Keratinocyte (primary cell): ENCODE results near the gene ZFP3. TPM values are rescaled to one million over a fixed set of nuclear protein-coding genes. Genes with fewer than 3 reads are reported as not detected.
A peak's percentile ranks its signal among the peaks of the same experiment; 100 is the strongest.

Source experiments
- DNase-seq: peaks from one replicate; pipeline ENCODE4 v3.0.0-alpha.2; 2011; ENCODE audit warnings: low read depth, missing footprints, low spot score
- FAIRE-seq: peaks from 2 replicates; lab custom pipeline; 2011; peaks lifted over from hg19 to GRCh38; lab: Jason Lieb, UNC
- H2AFZ ChIP-seq: 2 replicates; pipeline ENCODE4 v1.6.0; 2012; ENCODE audit warnings: low read length, control low read depth, inconsistent platforms; ENCODE audit not compliant: control insufficient read depth
- H3K27ac ChIP-seq: 2 replicates; pipeline ENCODE4 v1.5.1; 2011; ENCODE audit warnings: low read length; ENCODE audit not compliant: control insufficient read depth, insufficient read depth
- H3K27me3 ChIP-seq: 3 replicates; pipeline ENCODE4 v1.6.0; 2011; ENCODE audit warnings: low read length; ENCODE audit not compliant: control insufficient read depth, insufficient read depth; ENCODE audit errors: extremely low read depth
- H3K36me3 ChIP-seq, 2 experiments: 2 replicates in 1 of 2; 3 replicates in 1 of 2; pipeline ENCODE4 v1.5.1; 2011; ENCODE audit warnings: low read length in 2 of 2, mild to moderate bottlenecking in 1 of 2; ENCODE audit not compliant: control insufficient read depth in 2 of 2, insufficient read depth in 2 of 2; ENCODE audit errors: extremely low read depth in 1 of 2
- H3K4me1 ChIP-seq: 3 replicates; pipeline ENCODE4 v1.5.1; 2011; ENCODE audit warnings: low read length; ENCODE audit not compliant: control insufficient read depth, insufficient read depth; ENCODE audit errors: extremely low read depth
- H3K4me2 ChIP-seq: 3 replicates; pipeline ENCODE4 v1.6.0; 2011; ENCODE audit warnings: low read depth, low read length; ENCODE audit not compliant: control insufficient read depth, insufficient read depth; ENCODE audit errors: extremely low read depth
- H3K4me3 ChIP-seq, 3 experiments: fragments of 200-600 bp in 1 of 3; sonication (generic) in 1 of 3; 2 replicates in 2 of 3; 3 replicates in 1 of 3; pipeline ENCODE4 v1.5.1; 2011 to 2016; ENCODE audit warnings: low read length in 3 of 3, mild to moderate bottlenecking in 3 of 3, control low read depth in 2 of 3, inconsistent platforms in 1 of 3, low read depth in 1 of 3, mixed read lengths in 1 of 3, mixed run types in 1 of 3, moderate library complexity in 1 of 3; ENCODE audit not compliant: control insufficient read depth in 2 of 3, insufficient read depth in 2 of 3; ENCODE audit errors: extremely low read depth in 1 of 3
- H3K79me2 ChIP-seq: 2 replicates; pipeline ENCODE4 v1.6.0; 2012; ENCODE audit warnings: low read length; ENCODE audit not compliant: control insufficient read depth, insufficient read depth
- H3K9ac ChIP-seq: 3 replicates; pipeline ENCODE4 v1.6.0; 2011; ENCODE audit warnings: low read length; ENCODE audit not compliant: control insufficient read depth, insufficient read depth; ENCODE audit errors: extremely low read depth
- H3K9me1 ChIP-seq: 3 replicates; pipeline ENCODE4 v1.6.0; 2011; ENCODE audit warnings: low read length; ENCODE audit not compliant: control insufficient read depth, insufficient read depth; ENCODE audit errors: extremely low read depth
- H3K9me3 ChIP-seq: 2 replicates; pipeline ENCODE4 v1.5.1; 2012; ENCODE audit warnings: low read depth, low read length; ENCODE audit not compliant: control insufficient read depth
- H4K20me1 ChIP-seq: 3 replicates; pipeline ENCODE4 v1.6.0; 2011; ENCODE audit warnings: low read length; ENCODE audit not compliant: control insufficient read depth, insufficient read depth; ENCODE audit errors: extremely low read depth
- CTCF ChIP-seq, 3 experiments: IDR thresholded peaks in 1 of 3; conservative IDR thresholded peaks in 1 of 3; optimal IDR thresholded peaks in 1 of 3; 2 replicates in 2 of 3; 3 replicates in 1 of 3; pipeline versions ENCODE3 to v1.5.1; 2011; ENCODE audit warnings: low read length in 3 of 3, mild to moderate bottlenecking in 3 of 3, moderate library complexity in 2 of 3, control low read depth in 1 of 3, inconsistent platforms in 1 of 3; ENCODE audit not compliant: insufficient read depth in 2 of 3; ENCODE audit errors: extremely low read depth in 1 of 3
- EZH2 ChIP-seq: IDR thresholded peaks from one replicate; pipeline ENCODE4 v1.6.1; 2012; ENCODE audit warnings: inconsistent platforms, mild to moderate bottlenecking, low read length, moderate library complexity
- dilution Hi-C: fragments of 300-500 bp; cut with MboI; formaldehyde crosslinking; loops from one replicate; pipeline ENCODE4 v1.7.0; 2020; ENCODE audit warnings: low sequenced_read_pairs; ENCODE audit not compliant: extremely low pct_ligation_motif_present
- polyA plus RNA-seq, 5 experiments: library from polyadenylated mRNA; depleted of rRNA in 3 of 5; stranded (reverse) in 3 of 5; stranded (forward) in 1 of 5; unstranded in 1 of 5; fragments of >200 nt; gene quantifications; 1 replicate in 1 of 5; 2 replicates in 3 of 5; 3 replicates in 1 of 5; pipeline versions ENCODE4 v1.2.1 to v1.2.3, GENCODE V29; 2011 to 2012; ENCODE audit warnings: missing spikeins in 2 of 5, low read depth in 1 of 5, low replicate concordance in 1 of 5

The ZFP3 gene
- polyA plus RNA-seq, 1 donor (not counting 4 experiments of a cell fraction or from before 2014, with no cell fraction given): 3.0 TPM

- peaks cover 15% of the 10 kb centered on the region for H3K9me3 ChIP-seq
- no peak overlapping the region for H3K27ac ChIP-seq
- no peak overlapping the region for H2AFZ ChIP-seq
- H3K4me1 ChIP-seq: no peaks in the 10 kb centered on the region
- no peaks in the 10 kb centered on the region for H3K9me1 ChIP-seq
- no peaks in the 10 kb centered on the region for H3K79me2 ChIP-seq
- TF ChIP-seq EZH2 (no peak), CTCF (optimal IDR thresholded peaks at IDR 0.05 in 1 of 3, IDR thresholded peaks at IDR 0.05 in 1 of 3, conservative IDR thresholded peaks at IDR 0.05 in 1 of 3; ENCODE audit: extremely low read depth in 1 of 3, insufficient read depth in 2 of 3, low read length in 3 of 3) (no peak)
- dilution Hi-C loops: no loop called here
- no peaks in the 10 kb centered on the region for H3K36me3 ChIP-seq
- no peak overlapping the region for H3K4me3 ChIP-seq
- H3K4me2 ChIP-seq: no peak overlapping the region
- peaks cover 15% of the 10 kb centered on the region for H3K27me3 ChIP-seq
- no peak overlapping the region for H3K9ac ChIP-seq
- FAIRE-seq (no peak), DNase-seq (no peak)
- H4K20me1 ChIP-seq: no peaks in the 10 kb centered on the region
These were observed 22.6 kb downstream of the ZFP3 start for GRCh38 chr17:5100832-5101231.

GRCh38 chr17:5110816-5111215 lies 32.5 kb downstream of the ZFP3 start:
- dilution Hi-C loops: no loop called here
- TF ChIP-seq CTCF (optimal IDR thresholded peaks at IDR 0.05 in 1 of 3, IDR thresholded peaks at IDR 0.05 in 1 of 3, conservative IDR thresholded peaks at IDR 0.05 in 1 of 3; ENCODE audit: extremely low read depth in 1 of 3, insufficient read depth in 2 of 3, low read length in 3 of 3): no peak
- no peak for TF ChIP-seq EZH2
- no peak overlapping the region for H3K9ac ChIP-seq

More at GRCh38 chr17:5110816-5111215, 32.5 kb downstream of the ZFP3 start:
- peaks cover 7 to 14% of the 10 kb centered on the region in 2 experiments for H3K36me3 ChIP-seq
- peaks cover 10% of the 10 kb centered on the region for H3K4me1 ChIP-seq
- no peaks in the 10 kb centered on the region for H3K79me2 ChIP-seq
- H3K4me2 ChIP-seq: peak overlapping the region; percentile 98
- peak overlapping the region; percentile 98 for H2AFZ ChIP-seq
- peaks cover 5% of the 10 kb centered on the region for H3K9me3 ChIP-seq
- H4K20me1 ChIP-seq: no peaks in the 10 kb centered on the region
- H3K27me3 ChIP-seq: peaks cover 12% of the 10 kb centered on the region
- H3K27ac ChIP-seq: no peak overlapping the region
- no peak for DNase-seq
- FAIRE-seq: peak; percentile 63
- no peaks in the 10 kb centered on the region for H3K9me1 ChIP-seq
- peak overlapping the region; percentile 78 to 83 (median 83) for H3K4me3 ChIP-seq
